Measurements from ENCODE around the gene CYSRT1. TPM values are rescaled to one million over a fixed set of nuclear protein-coding genes. Genes with fewer than 3 reads are reported as not detected.

The CYSRT1 gene
- total RNA-seq, 2 experiments from 2014 or later = 1.7 to 2.9 TPM

DNA sequence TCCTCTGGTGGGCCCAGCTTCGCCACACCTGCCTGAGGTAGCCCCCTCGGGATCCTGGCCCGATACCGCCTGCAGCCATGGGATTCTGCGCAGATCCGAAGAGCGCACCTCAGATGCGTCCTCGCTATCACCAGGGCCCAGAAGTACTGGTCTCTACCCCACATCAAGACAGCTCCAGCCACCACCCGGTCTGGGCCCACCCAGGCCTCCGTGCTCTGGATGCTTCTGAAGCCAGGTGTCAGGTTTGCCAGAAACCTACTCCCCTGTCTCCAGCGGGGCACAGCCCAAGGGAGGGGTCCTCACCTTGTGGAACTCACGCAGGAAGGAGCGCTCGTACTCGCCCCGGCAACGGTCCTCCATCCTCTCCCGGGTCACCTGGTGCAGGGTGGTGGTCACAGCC, 39.1 kb upstream of the CYSRT1 start:
- CTCF ChIA-PET (ENCODE audit: unreplicated experiment) = no interaction called here
- TF ChIP-seq CTCF (conservative IDR thresholded peaks at IDR 0.05; ENCODE audit: low read length) (no peak), EZH2phosphoT487 (IDR thresholded peaks at IDR 0.05; ENCODE audit: borderline replicate concordance, low read depth, low read length) (no peak)
- no TSS peak for BruUV-seq (replicated peaks)

DNA sequence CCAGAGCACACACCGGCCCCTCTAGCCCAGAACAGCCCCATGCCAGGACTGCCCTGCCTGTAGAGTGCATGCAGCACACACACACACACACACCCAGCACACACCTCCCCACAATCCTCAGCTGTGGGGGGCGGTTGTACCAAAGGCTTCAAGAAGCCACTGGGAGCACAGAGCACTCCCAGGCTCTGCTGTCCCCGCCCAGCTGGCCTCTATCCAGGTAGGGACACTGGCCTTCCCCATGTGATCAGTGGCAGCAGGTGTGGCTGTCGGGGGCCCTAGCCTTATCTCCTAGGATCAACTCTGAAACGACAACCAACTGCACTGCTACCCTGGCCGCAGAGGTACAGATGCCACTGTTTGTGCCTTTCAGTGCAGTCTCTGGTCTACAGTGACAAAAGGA, 38.6 kb upstream of the CYSRT1 start:
- no peak for DNase-seq (ENCODE audit: low spot score)
- Histone ChIP-seq H3K36me3 (ENCODE audit: insufficient read depth, low read length) (peaks cover 59% of the 10 kb centered on the region), H3K9me3 (ENCODE audit: low read length) (no peaks in the 10 kb centered on the region), H3K79me2 (ENCODE audit: insufficient read depth, low read depth, low read length) (peaks cover 32% of the 10 kb centered on the region), H4K20me1 (ENCODE audit: insufficient read depth, low read length) (peaks cover 6% of the 10 kb centered on the region; the same call in 1 of the 2 replicates), H3K9me2 (ENCODE audit: insufficient read depth, low read length) (no peaks in the 10 kb centered on the region), H3K4me3 (ENCODE audit: low read depth, low read length, poor library complexity, severe bottlenecking) (peak overlapping the region; percentile 94), H2AFZ (ENCODE audit: low read length) (no peak overlapping the region), H3K4me1 (ENCODE audit: insufficient read depth, low read length, poor library complexity, severe bottlenecking) (peaks cover 27% of the 10 kb centered on the region), H3K4me2 (ENCODE audit: low read length) (peak overlapping the region; percentile 80), H3K27ac (ENCODE audit: low read depth, low read length, poor library complexity, severe bottlenecking) (no peak overlapping the region)
- ChIA-PET POLR2A (no interaction called here), CTCF (ENCODE audit: unreplicated experiment) (no interaction called here)
- intact Hi-C loops (cut with micrococcal nuclease; ENCODE audit: unreplicated experiment) = loop anchor here (5.0 kb wide), 1 partner anchor 69 kb away; no protein-coding TSS in a partner anchor
- BruUV-seq (replicated peaks) = no TSS peak
- no peak for TF ChIP-seq EZH2phosphoT487 (IDR thresholded peaks at IDR 0.05; ENCODE audit: borderline replicate concordance, low read depth, low read length)
- no peak for TF ChIP-seq CTCF (conservative IDR thresholded peaks at IDR 0.05; ENCODE audit: low read length)

More for the DNA sequence above, 39.1 kb upstream of the CYSRT1 start:
- H3K27ac ChIP-seq (ENCODE audit: low read depth, low read length, poor library complexity, severe bottlenecking) = no peak overlapping the region
- peaks cover 27% of the 10 kb centered on the region for H3K4me1 ChIP-seq (ENCODE audit: insufficient read depth, low read length, poor library complexity, severe bottlenecking)
- no peaks in the 10 kb centered on the region for H3K9me2 ChIP-seq (ENCODE audit: insufficient read depth, low read length)
- H3K79me2 ChIP-seq (ENCODE audit: insufficient read depth, low read depth, low read length) = peaks cover 32% of the 10 kb centered on the region
- intact Hi-C loops (cut with micrococcal nuclease; ENCODE audit: unreplicated experiment) = loop anchor here (5.0 kb wide), 1 partner anchor 69 kb away; no protein-coding TSS in a partner anchor
- POLR2A ChIA-PET = no interaction called here
- no peaks in the 10 kb centered on the region for H3K9me3 ChIP-seq (ENCODE audit: low read length)
- peaks cover 6% of the 10 kb centered on the region; the same call in 1 of the 2 replicates for H4K20me1 ChIP-seq (ENCODE audit: insufficient read depth, low read length)
- no peak overlapping the region for H2AFZ ChIP-seq (ENCODE audit: low read length)
- no peak overlapping the region for H3K4me3 ChIP-seq (ENCODE audit: low read depth, low read length, poor library complexity, severe bottlenecking)
- H3K4me2 ChIP-seq (ENCODE audit: low read length) = no peak overlapping the region
- DNase-seq (ENCODE audit: low spot score) = no peak
- peaks cover 59% of the 10 kb centered on the region for H3K36me3 ChIP-seq (ENCODE audit: insufficient read depth, low read length)

DNA sequence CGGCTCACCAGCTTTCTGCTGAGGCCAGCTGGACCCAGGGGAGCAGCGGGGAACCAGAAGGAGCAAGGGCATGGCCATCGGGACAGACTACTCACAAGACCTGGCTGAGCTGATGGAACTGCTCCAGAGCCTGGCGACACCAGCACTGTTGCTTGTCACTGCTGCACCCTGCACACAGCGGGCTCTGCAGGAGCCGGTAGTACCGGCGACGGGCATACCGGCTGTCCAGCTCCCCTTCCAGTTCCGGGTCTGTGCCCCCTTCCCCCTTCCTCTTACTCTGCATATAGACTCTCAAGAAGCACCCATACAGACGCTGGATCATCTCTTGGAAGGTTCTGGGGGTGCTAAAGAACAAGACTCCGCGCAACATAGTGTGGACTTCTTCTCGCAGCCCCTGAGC, 37.6 kb upstream of the CYSRT1 start:
- peaks cover 27% of the 10 kb centered on the region for H3K4me1 ChIP-seq (ENCODE audit: insufficient read depth, low read length, poor library complexity, severe bottlenecking)
- H3K27ac ChIP-seq (ENCODE audit: low read depth, low read length, poor library complexity, severe bottlenecking) = no peak overlapping the region
- POLR2A ChIA-PET = interaction anchor here (3.2 kb wide), 1 partner anchor 14 kb away, joined by 16 read pairs; the partner anchor contains the start of gene TPRN

More for the DNA sequence above, 37.6 kb upstream of the CYSRT1 start:
- no peak for DNase-seq (ENCODE audit: low spot score)
- no TSS peak for BruUV-seq (replicated peaks)
- Histone ChIP-seq H3K4me3 (ENCODE audit: low read depth, low read length, poor library complexity, severe bottlenecking) (peak overlapping the region; percentile 94), H3K9me3 (ENCODE audit: low read length) (no peaks in the 10 kb centered on the region), H4K20me1 (ENCODE audit: insufficient read depth, low read length) (peaks cover 6% of the 10 kb centered on the region; the same call in 1 of the 2 replicates), H3K36me3 (ENCODE audit: insufficient read depth, low read length) (peaks cover 54% of the 10 kb centered on the region), H2AFZ (ENCODE audit: low read length) (no peak overlapping the region), H3K9me2 (ENCODE audit: insufficient read depth, low read length) (no peaks in the 10 kb centered on the region), H3K4me2 (ENCODE audit: low read length) (peak overlapping the region; percentile 80), H3K79me2 (ENCODE audit: insufficient read depth, low read depth, low read length) (peaks cover 32% of the 10 kb centered on the region)
- CTCF ChIA-PET (ENCODE audit: unreplicated experiment) = interaction anchor here (0.5 kb wide), 1 partner anchor 148 kb away, joined by 3 read pairs; no protein-coding TSS in a partner anchor
- TF ChIP-seq EZH2phosphoT487 (IDR thresholded peaks at IDR 0.05; ENCODE audit: borderline replicate concordance, low read depth, low read length) (no peak), CTCF (conservative IDR thresholded peaks at IDR 0.05; ENCODE audit: low read length) (no peak)
- intact Hi-C loops (cut with micrococcal nuclease; ENCODE audit: unreplicated experiment) = loop anchor here (5.0 kb wide), 1 partner anchor 70 kb away; no protein-coding TSS in a partner anchor

Measured in OCI-LY7 (cell line).